GM18868 (cell line): ENCODE measurements around the gene FCN2.

Experiments used
- ATAC-seq: cut with Tn5 transposase; IDR thresholded peaks from one replicate; pipeline ENCODE4 v1.9.1; 2021; ENCODE audit warnings: mild to moderate bottlenecking, moderate library complexity; ENCODE audit not compliant: unreplicated experiment

The FCN2 gene

GRCh38 chr9:134880484-134881312 is at the start of gene FCN2:
Gene FCN2, plus strand, starts transcription at chr9:134880810. Its CDS starts 12 bp downstream, at chr9:134880822.
- no peak for ATAC-seq

GRCh38 chr9:134830926-134831720 is 49.5 kb upstream of the FCN2 start:
- no peak for ATAC-seq

GRCh38 chr9:134832471-134832870 is 48.1 kb upstream of the FCN2 start:
- no peak for ATAC-seq

- no peak for ATAC-seq
Observed at GRCh38 chr9:134833294-134833880, 47.2 kb upstream of the FCN2 start.

- no peak for ATAC-seq
Observed at GRCh38 chr9:134834217-134834956, 46.2 kb upstream of the FCN2 start.

- no peak for ATAC-seq
Observed at GRCh38 chr9:134834957-134835419, 45.6 kb upstream of the FCN2 start.

- ATAC-seq: no peak
Observed at GRCh38 chr9:134835448-134835847, 45.2 kb upstream of the FCN2 start.

GRCh38 chr9:134835987-134836386 is 44.6 kb upstream of the FCN2 start:
- no peak for ATAC-seq

GRCh38 chr9:134836406-134836970 is 44.1 kb upstream of the FCN2 start:
- ATAC-seq: no peak

GRCh38 chr9:134837529-134837928 is 43.1 kb upstream of the FCN2 start:
- no peak for ATAC-seq

- ATAC-seq: no peak
Observed at GRCh38 chr9:134838651-134839454, 41.8 kb upstream of the FCN2 start.

- no peak for ATAC-seq
Observed at GRCh38 chr9:134839455-134840125, 41.0 kb upstream of the FCN2 start.

GRCh38 chr9:134840511-134840910 is 40.1 kb upstream of the FCN2 start:
- ATAC-seq: no peak

GRCh38 chr9:134841180-134841904 is 39.3 kb upstream of the FCN2 start:
- ATAC-seq: no peak

- no peak for ATAC-seq
Observed at GRCh38 chr9:134842321-134842720, 38.3 kb upstream of the FCN2 start.

- no peak for ATAC-seq
Observed at GRCh38 chr9:134843740-134844139, 36.9 kb upstream of the FCN2 start.

GRCh38 chr9:134844821-134845220 is 35.8 kb upstream of the FCN2 start:
- no peak for ATAC-seq

GRCh38 chr9:134846187-134846586 is 34.4 kb upstream of the FCN2 start:
- ATAC-seq: no peak
